GM12878 (cell line): ENCODE data around the gene RBM10. TPM values are rescaled to one million over a fixed set of nuclear protein-coding genes. Genes with fewer than 3 reads are reported as not detected.

ENCODE experiments used
- ATAC-seq: fragments of 200-7000 bp; cut with Tn5 transposase; 3 replicates; pipeline ENCODE4 v1.9.1; 2020; ENCODE audit warnings: mild to moderate bottlenecking, moderate library complexity
- BruUV-seq: library from RNA; stranded (reverse); fragments of 400-500 nt; replicated peaks from 2 replicates; lab custom pipeline; 2021; lab: Mats Ljungman, UMichigan
- CTCF ChIA-PET: fragments of 300-600 bp; sonication (Branson Sonifier 250); formaldehyde crosslinking; extraction: SDS; loops from one replicate; lab custom pipeline; 2021; ENCODE audit warnings: inconsistent platforms; lab: Yijun Ruan, JAX
- POLR2A ChIA-PET: fragments of 350-600 bp; formaldehyde crosslinking; extraction: SDS; loops from one replicate; lab custom pipeline; 2021; ENCODE audit warnings: inconsistent platforms; lab: Charles Lee
- RAD21 ChIA-PET: fragments of 300-600 bp; sonication (Branson Sonifier 250); formaldehyde crosslinking; loops from one replicate; lab custom pipeline; 2023; ENCODE audit warnings: antibody characterized with exemption; ENCODE audit not compliant: unreplicated experiment; lab: Charles Lee
- SMC1A ChIA-PET: fragments of 300-600 bp; sonication (Branson Sonifier 250); formaldehyde crosslinking; loops from one replicate; lab custom pipeline; 2023; ENCODE audit not compliant: unreplicated experiment, uncharacterized antibody; lab: Charles Lee
- DNase-seq: peaks from one replicate; pipeline ENCODE4 v3.0.0-alpha.2; 2011; ENCODE audit warnings: low read depth, low spot score
- FAIRE-seq: peaks from 3 replicates; lab custom pipeline; 2011; peaks lifted over from hg19 to GRCh38; lab: Jason Lieb, UNC
- H2AFZ ChIP-seq: 2 replicates; pipeline ENCODE4 v1.6.0; 2011; ENCODE audit warnings: low read depth, low read length, control low read depth; ENCODE audit not compliant: control insufficient read depth
- H3K27ac ChIP-seq: 2 replicates; pipeline ENCODE4 v1.5.1; 2011; ENCODE audit warnings: control low read depth; ENCODE audit not compliant: control insufficient read depth, insufficient read depth
- H3K27me3 ChIP-seq, 2 experiments: replicated peaks in 1 of 2; 2 replicates each; pipeline versions ENCODE4 v1.6.0 to v1.6.1; 2011; ENCODE audit warnings: low read length in 1 of 2; ENCODE audit not compliant: control insufficient read depth in 2 of 2, insufficient read depth in 2 of 2
- H3K36me3 ChIP-seq, 2 experiments: 2 replicates each; pipeline ENCODE4 v1.5.1; 2011; ENCODE audit warnings: low read length in 1 of 2; ENCODE audit not compliant: control insufficient read depth in 2 of 2, insufficient read depth in 2 of 2
- H3K4me1 ChIP-seq: 2 replicates; pipeline ENCODE4 v1.6.1; 2011; ENCODE audit warnings: mild to moderate bottlenecking, low read length, moderate library complexity, mixed read lengths; ENCODE audit not compliant: control insufficient read depth, insufficient read depth
- H3K4me2 ChIP-seq: 2 replicates; pipeline ENCODE4 v1.6.0; 2011; ENCODE audit warnings: control low read depth; ENCODE audit not compliant: control insufficient read depth, insufficient read depth
- H3K4me3 ChIP-seq: fragments of 200-600 bp; sonication (generic); 2 replicates; pipeline ENCODE4 v1.5.1; 2016
- H3K79me2 ChIP-seq: 2 replicates; pipeline ENCODE4 v1.6.0; 2011; ENCODE audit warnings: low read length; ENCODE audit not compliant: control insufficient read depth, insufficient read depth
- H3K9ac ChIP-seq: 2 replicates; pipeline ENCODE4 v1.8.0; 2011; ENCODE audit warnings: low read length, control low read depth, mixed read lengths; ENCODE audit not compliant: control insufficient read depth, insufficient read depth
- H3K9me3 ChIP-seq: replicated peaks from 3 replicates; pipeline ENCODE4 v1.5.1; 2011; ENCODE audit warnings: mild to moderate bottlenecking, low read length; ENCODE audit not compliant: control insufficient read depth, insufficient read depth
- H4K20me1 ChIP-seq: 2 replicates; pipeline ENCODE4 v1.6.0; 2011; ENCODE audit not compliant: control insufficient read depth, insufficient read depth
- IKZF1 ChIP-seq: fragments of 450-650 bp; conservative IDR thresholded peaks from 2 replicates; pipeline ENCODE4 v1.6.1; 2017; ENCODE audit warnings: antibody characterized with exemption, mild to moderate bottlenecking
- MAX ChIP-seq: IDR thresholded peaks from 2 replicates; pipeline ENCODE4 v1.6.1; 2012; ENCODE audit warnings: low read depth, low read length, improper control_type of control experiment
- MEF2A ChIP-seq: IDR thresholded peaks from 2 replicates; pipeline ENCODE4 v1.6.1; 2011; ENCODE audit warnings: low read depth, mild to moderate bottlenecking, low read length, moderate library complexity; ENCODE audit not compliant: insufficient read depth
- PKNOX1 ChIP-seq: fragments of 450-650 bp; IDR thresholded peaks from 2 replicates; pipeline ENCODE4 v1.6.1; 2016; ENCODE audit warnings: mild to moderate bottlenecking
- TCF12 ChIP-seq: IDR thresholded peaks from 2 replicates; pipeline ENCODE4 v1.6.1; 2011; ENCODE audit warnings: low read depth, mild to moderate bottlenecking, low read length
- ZNF274 ChIP-seq: IDR thresholded peaks from one replicate; pipeline ENCODE4 v1.8.0; 2011; ENCODE audit not compliant: insufficient read length, insufficient read depth
- WGBS: methylation state at CpG from one replicate; pipeline ENCODE4 v1.1.6; 2016; ENCODE audit warnings: low lambda C conversion rate; ENCODE audit not compliant: insufficient replicate concordance, insufficient coverage; ENCODE audit errors: missing lambda C conversion rate; 5-methylcytosine and 5-hydroxymethylcytosine counted together
- in situ Hi-C: fragments of 300-500 bp; cut with MboI; formaldehyde crosslinking; loops from 9 replicates; pipeline ENCODE4 v1.14.3; 2018; ENCODE audit warnings: mixed read lengths
- intact Hi-C: fragments of 100-400 bp; cut with micrococcal nuclease; formaldehyde crosslinking; loops from one replicate; pipeline ENCODE4 v1.14.2; 2022; ENCODE audit not compliant: unreplicated experiment
- polyA plus RNA-seq, 11 experiments: library from polyadenylated mRNA; depleted of rRNA in 4 of 11; unstranded in 6 of 11; stranded (reverse) in 5 of 11; fragments of >200 nt; fragmentation: Nextera tagmentation in 4 of 11; fragmentation: Illumina TruSeq in 1 of 11; extraction: Ambion mirVana in 4 of 11; extraction: Trizol in 1 of 11; gene quantifications; 1 replicate in 1 of 11; 2 replicates in 10 of 11; pipeline versions ENCODE4 v1.2.1 to v1.2.3, GENCODE V29; 2011 to 2016; ENCODE audit warnings: inconsistent platforms in 2 of 11, missing spikeins in 2 of 11, low read depth in 1 of 11
- total RNA-seq, 4 experiments: library from RNA; depleted of rRNA in 3 of 4; stranded (reverse); fragments of >200 nt in 3 of 4; fragmentation: Illumina TruSeq in 1 of 4; extraction: Trizol in 1 of 4; gene quantifications; 2 replicates each; pipeline versions ENCODE4 v1.2.1 to v1.2.3, GENCODE V29; 2013 to 2021

The RBM10 gene
- total and polyA plus RNA-seq, 10 of the 15 experiments (the other 5 are each of a cell fraction or from before 2014, with no cell fraction given): 1.4 to 60.0 (median 29.8) TPM

DNA sequence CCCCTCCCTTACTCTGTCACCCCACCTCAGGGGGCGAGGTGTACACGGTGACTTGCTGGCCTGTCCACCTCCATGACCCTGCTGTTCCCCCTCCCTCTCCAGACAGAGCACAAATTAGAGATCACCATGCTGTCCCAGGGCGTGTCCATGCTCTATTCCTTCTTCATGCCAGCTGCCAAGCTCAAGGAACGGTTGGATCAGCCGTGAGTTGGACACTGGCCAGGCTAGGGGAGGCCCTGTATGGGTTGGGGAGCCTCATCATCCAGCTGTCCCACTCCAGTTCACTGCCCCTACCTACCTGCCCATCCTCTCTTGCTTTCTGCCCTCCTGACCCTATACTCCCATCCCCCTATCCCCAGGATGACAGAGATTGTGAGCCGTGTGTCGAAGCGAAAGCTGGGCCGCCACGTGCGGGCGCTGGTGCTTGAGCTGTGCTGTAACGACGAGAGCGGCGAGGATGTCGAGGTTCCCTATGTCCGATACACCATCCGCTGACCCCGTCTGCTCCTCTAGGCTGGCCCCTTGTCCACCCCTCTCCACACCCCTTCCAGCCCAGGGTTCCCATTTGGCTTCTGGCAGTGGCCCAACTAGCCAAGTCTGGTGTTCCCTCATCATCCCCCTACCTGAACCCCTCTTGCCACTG is 69.5 kb downstream of the RBM10 start:
- FAIRE-seq (no peak), ATAC-seq (no peak), DNase-seq (no peak)
- Histone ChIP-seq H3K9ac (no peak overlapping the region), H3K27me3 (no peaks in the 10 kb centered on the region), H3K36me3 (peaks cover 33 to 34% of the 10 kb centered on the region in 2 experiments), H3K4me2 (no peak overlapping the region), H3K9me3 (no peaks in the 10 kb centered on the region), H3K27ac (no peak overlapping the region), H4K20me1 (peaks cover 6% of the 10 kb centered on the region), H2AFZ (no peak overlapping the region), H3K4me3 (no peak overlapping the region), H3K79me2 (peaks cover 13% of the 10 kb centered on the region), H3K4me1 (peaks cover 3% of the 10 kb centered on the region; the same call in 1 of the 2 replicates)
- WGBS: 95% methylated on average over 20 of the region's 20 CpGs
- in situ Hi-C loops (loop anchor here (10.0 to 25.0 kb wide), 2 partner anchors 430 to 1723 kb away; no protein-coding TSS in a partner anchor), intact Hi-C loops (no loop called here)
- SMC1A ChIA-PET: no interaction called here
- TF ChIP-seq MEF2A: no peak
- BruUV-seq: TSS peak; percentile 61
- RAD21 ChIA-PET: no interaction called here
- CTCF ChIA-PET: no interaction called here
- POLR2A ChIA-PET: no interaction called here

GRCh38 chrX:47215291-47215900 is 70.4 kb downstream of the RBM10 start:
- BruUV-seq: no TSS peak
- CTCF ChIA-PET: no interaction called here
- RAD21 ChIA-PET: no interaction called here

More at GRCh38 chrX:47215291-47215900, 70.4 kb downstream of the RBM10 start:
- 90% methylated on average over 12 of the region's 12 CpGs for WGBS
- Histone ChIP-seq H2AFZ (no peak overlapping the region), H3K4me1 (peaks cover 8% of the 10 kb centered on the region; the same call in 1 of the 2 replicates), H3K79me2 (peaks cover 21% of the 10 kb centered on the region), H4K20me1 (peaks cover 6% of the 10 kb centered on the region), H3K4me2 (no peak overlapping the region), H3K27me3 (no peaks in the 10 kb centered on the region), H3K36me3 (peaks cover 29 to 34% of the 10 kb centered on the region in 2 experiments), H3K9me3 (no peaks in the 10 kb centered on the region), H3K4me3 (no peak overlapping the region), H3K27ac (no peak overlapping the region), H3K9ac (no peak overlapping the region)
- FAIRE-seq (no peak), DNase-seq (no peak), ATAC-seq (no peak)
- intact Hi-C loops: no loop called here
- SMC1A ChIA-PET: interaction anchor here (0.6 kb wide), 1 partner anchor 20 kb away, joined by 3 read pairs; no protein-coding TSS in a partner anchor
- POLR2A ChIA-PET: no interaction called here
- in situ Hi-C loops: loop anchor here (10.0 to 25.0 kb wide), 2 partner anchors 429 to 1722 kb away; no protein-coding TSS in a partner anchor
- TF ChIP-seq IKZF1 (no peak), MAX (no peak), ZNF274 (no peak), TCF12 (no peak), PKNOX1 (no peak)
